Activated CD4-positive, alpha-beta T cell treated with anti-CD3 and anti-CD28 coated beads, Interleukin-2, amount 50 U/mL, for 16 hours (primary cell): ENCODE data around the gene RIC3.
"Not testable (repeated sequence)": the region's sequence is repeated elsewhere in the genome, so short reads cannot be mapped to it uniquely, and the experiment has no call there.

Experiments
- DNase-seq: peaks from one replicate; pipeline ENCODE4 v3.0.0-alpha.2; 2020

The RIC3 gene

DNA sequence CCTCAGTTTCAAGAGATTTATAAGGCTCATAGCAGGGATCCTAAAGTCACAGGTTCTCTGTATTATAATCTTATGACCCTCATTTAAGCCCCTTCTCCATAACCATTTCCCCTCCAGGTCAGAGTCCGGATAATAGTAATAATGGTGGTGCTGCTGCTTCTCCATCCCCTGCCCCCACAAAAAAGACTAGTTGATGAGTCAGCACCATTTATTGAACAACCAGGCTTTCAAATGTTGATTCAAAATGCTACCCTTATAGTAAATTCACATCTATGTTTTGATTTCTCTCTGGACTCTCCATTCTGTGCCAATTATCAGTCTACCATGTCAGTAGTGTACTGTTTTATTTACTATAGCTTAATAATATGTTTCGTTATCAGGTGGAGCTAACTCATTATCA is 17.6 kb upstream of the RIC3 start:
- DNase-seq: no peak

DNA sequence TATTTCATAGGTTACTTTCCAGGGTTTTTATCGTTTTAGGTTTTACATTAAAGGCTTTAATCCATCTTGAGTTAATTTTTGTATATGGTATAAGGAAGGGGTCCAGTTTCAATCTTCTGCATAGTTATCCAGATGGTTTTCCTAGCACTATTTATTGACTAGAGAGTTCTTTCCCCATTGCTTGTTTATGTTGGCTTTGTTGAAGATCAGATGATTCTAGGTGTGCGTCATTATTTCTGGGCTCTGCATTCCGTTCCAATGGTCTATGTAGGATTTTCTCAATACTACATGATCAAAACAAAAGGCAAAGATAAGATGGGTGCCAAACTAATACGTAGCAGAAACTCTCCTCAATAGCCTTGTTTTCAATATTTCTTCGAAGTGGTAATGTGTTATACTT is 14.3 kb upstream of the RIC3 start:
- no peak for DNase-seq

GRCh38 chr11:8180469-8180868 is 11.6 kb upstream of the RIC3 start:
- no peak for DNase-seq

- DNase-seq: no peak
Observed at GRCh38 chr11:8178297-8178696, 9.5 kb upstream of the RIC3 start.

DNA sequence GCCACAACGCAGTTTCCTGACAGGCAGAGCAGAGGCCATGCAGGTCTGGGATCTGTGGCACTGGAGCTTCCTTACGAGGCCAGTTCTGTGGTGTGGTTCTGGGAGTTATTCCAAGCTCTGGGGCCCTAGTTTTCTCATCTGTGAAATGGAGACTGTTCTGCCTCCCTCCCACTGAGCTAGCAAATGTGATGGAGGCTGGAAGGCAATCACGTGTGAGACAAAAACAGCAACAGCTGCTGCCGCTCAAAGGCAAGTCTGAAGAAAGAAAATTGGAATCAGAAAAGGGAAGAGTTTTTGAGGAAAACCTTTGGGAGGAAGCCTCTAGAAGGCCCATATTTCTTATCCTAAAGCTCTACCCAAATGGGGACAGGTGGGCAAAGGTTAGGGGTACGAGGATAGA is 8.3 kb upstream of the RIC3 start:
- no peak for DNase-seq

DNA sequence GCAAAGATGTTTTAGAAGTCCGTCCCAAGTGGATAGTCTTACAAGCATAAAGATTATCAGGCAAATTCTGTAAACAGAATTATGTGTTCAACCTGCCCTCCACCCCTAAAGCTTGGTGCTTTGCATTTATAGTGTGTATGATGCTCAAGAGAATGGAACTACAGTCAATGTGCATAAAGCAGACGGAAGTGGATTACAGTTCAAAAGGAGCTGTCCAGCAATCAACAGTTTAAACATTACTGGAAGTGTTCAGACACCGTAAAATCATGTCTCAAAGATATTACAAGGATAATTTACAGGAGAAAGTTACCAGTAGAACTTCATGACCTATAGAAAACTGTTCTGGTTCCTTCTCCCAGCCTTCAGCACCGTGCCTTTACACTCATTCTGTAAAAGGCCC is 1.0 kb downstream of the RIC3 start:
- DNase-seq: no peak

GRCh38 chr11:8164746-8165145 is 4.1 kb downstream of the RIC3 start:
- DNase-seq: no peak

GRCh38 chr11:8161627-8162304 is 7.1 kb downstream of the RIC3 start:
- not testable (repeated sequence) for DNase-seq

GRCh38 chr11:8156877-8157276 is 11.9 kb downstream of the RIC3 start:
- DNase-seq: no peak

- no peak for DNase-seq
Observed at GRCh38 chr11:8149726-8150125, 19.1 kb downstream of the RIC3 start.

- DNase-seq: no peak
Observed at GRCh38 chr11:8138526-8138925, 30.3 kb downstream of the RIC3 start.

GRCh38 chr11:8127447-8127846 is 41.4 kb downstream of the RIC3 start:
- DNase-seq: no peak

- DNase-seq: no peak
Observed at GRCh38 chr11:8126649-8127289, 42.1 kb downstream of the RIC3 start.

DNA sequence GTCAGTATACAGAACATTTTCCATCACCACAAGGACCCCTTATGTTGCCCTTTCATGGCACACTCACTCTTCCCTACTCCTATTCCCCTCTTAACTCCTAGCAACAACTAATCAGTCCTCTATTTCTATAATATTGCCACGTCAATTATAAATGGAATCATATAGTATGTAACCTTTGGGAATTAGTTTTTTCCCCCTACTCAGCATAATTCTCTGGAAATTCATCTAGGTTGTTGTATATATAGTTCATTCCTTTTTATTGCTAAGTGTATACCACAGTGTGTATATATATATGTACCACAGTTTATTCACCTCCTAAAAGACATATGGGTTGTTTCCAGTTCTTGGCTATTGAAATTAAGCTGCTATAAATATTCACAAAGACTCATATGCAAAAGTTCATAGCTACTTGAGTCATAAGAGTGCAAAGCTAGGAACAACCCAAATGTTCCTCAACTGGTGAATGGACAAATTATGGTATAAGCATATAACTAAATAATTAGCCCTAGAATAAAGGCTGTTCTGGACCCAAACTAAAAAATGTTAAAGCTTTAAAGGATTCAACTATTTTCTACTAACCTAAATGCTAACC is 46.6 kb downstream of the RIC3 start:
- no peak for DNase-seq

GRCh38 chr11:8111636-8112035 is 57.2 kb downstream of the RIC3 start:
- DNase-seq: no peak

- DNase-seq: no peak
Observed at GRCh38 chr11:8110396-8110795, 58.4 kb downstream of the RIC3 start.

DNA sequence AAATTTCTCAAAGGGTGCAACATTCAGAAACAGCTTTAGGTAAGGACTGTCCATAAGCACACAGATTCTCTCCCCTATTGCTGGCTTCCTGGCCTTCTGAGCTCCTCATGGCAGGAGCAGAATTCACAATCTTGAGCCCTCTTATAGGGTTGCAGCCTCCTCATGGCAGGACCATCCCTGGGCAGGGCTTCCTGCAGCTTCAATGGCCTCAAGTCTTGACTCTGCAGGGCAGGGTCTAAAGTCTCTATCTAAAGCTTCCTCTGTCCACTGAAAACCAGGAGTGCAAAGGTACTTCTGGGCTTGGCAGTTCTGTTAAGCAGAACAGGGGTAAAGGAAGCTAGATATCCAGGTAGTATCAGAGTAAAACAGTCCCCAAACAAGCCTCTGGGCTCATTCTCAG is 59.1 kb downstream of the RIC3 start:
- DNase-seq: no peak

DNA sequence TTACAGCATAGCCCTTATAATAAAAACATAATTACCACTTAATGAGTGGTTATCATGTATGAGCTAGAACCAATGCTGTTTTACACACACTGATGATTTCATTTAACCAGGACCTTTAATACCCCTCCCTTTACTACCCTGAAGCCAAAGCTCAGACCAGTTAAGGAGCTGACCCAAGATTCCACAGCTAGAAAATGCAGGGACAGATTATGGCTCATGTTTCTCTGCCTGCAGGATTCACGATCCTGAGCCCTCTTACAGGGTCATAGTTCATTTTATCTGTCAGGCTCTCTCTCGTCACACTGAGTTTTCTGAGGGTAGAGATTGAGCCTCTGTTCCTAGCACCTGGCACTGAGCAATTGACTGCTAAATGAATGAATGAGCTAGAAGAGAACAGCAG is 60.4 kb downstream of the RIC3 start:
- DNase-seq: no peak

- DNase-seq: no peak
Observed at GRCh38 chr11:8107642-8108041, 61.2 kb downstream of the RIC3 start.

- no peak for DNase-seq
Observed at GRCh38 chr11:8106679-8107078, 62.1 kb downstream of the RIC3 start.

- no peak for DNase-seq
Observed at GRCh38 chr11:8105666-8106065, 63.2 kb downstream of the RIC3 start.

- no peak for DNase-seq
Observed at GRCh38 chr11:8105133-8105532, 63.7 kb downstream of the RIC3 start.

DNA sequence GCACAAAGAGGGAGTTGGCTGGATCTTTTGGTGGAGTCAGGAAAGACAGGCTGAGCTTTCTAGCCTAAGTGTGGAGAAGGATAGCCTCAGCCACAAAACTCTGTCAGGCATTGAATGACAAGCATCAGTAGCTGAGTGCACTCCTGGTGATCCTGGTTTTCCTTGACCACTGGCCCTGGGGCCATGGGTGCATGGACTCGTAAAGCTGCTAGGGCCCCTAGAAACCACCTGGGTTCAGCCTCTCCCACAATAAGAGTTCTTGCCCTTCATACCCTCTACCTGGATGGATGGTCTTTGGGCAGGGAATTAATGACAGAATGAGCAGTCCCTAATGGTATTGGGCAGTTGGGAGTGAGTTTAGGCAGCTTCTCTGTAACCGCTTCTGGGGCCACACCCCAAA is 64.9 kb downstream of the RIC3 start:
- no peak for DNase-seq

- no peak for DNase-seq
Observed at GRCh38 chr11:8102965-8103364, 65.9 kb downstream of the RIC3 start.
